NCI-H2107 treated with DMSO at 0.1 percent for 48 hours (cell line): ENCODE results near the gene FLT1.

ENCODE experiments used
- DNase-seq: peaks from one replicate; lab custom pipeline; 2025; ENCODE audit not compliant: unreplicated experiment; lab: John Stamatoyannopoulos, UW

Gene FLT1

GRCh38 chr13:28527629-28528028, 32.7 kb upstream of the FLT1 start:
- no peak for DNase-seq

- DNase-seq, result no peak
These were observed 31.9 kb upstream of the FLT1 start for GRCh38 chr13:28526876-28527275.

- DNase-seq, result no peak
These were observed 27.9 kb upstream of the FLT1 start for GRCh38 chr13:28522871-28523270.

- no peak for DNase-seq
These were observed 18.8 kb upstream of the FLT1 start for GRCh38 chr13:28513745-28514144.

GRCh38 chr13:28510542-28510941, 15.6 kb upstream of the FLT1 start:
- no peak for DNase-seq

- DNase-seq, result no peak
These were observed 15.1 kb upstream of the FLT1 start for GRCh38 chr13:28510066-28510465.

- no peak for DNase-seq
These were observed 10.7 kb upstream of the FLT1 start for GRCh38 chr13:28505543-28506135.

- no peak for DNase-seq
These were observed 8.4 kb upstream of the FLT1 start for GRCh38 chr13:28503182-28503967.

GRCh38 chr13:28501547-28501946, 6.6 kb upstream of the FLT1 start:
- no peak for DNase-seq

GRCh38 chr13:28499609-28500008, 4.7 kb upstream of the FLT1 start:
- DNase-seq, result no peak

- DNase-seq, result no peak
These were observed 3.7 kb upstream of the FLT1 start for GRCh38 chr13:28498481-28499115.

GRCh38 chr13:28497143-28497876, 2.4 kb upstream of the FLT1 start:
- no peak for DNase-seq

- no peak for DNase-seq
These were observed 1.2 kb upstream of the FLT1 start for GRCh38 chr13:28496188-28496564.

GRCh38 chr13:28495538-28496187, 735 bp upstream of the FLT1 start:
- DNase-seq, result no peak

GRCh38 chr13:28494504-28494777, 487 bp downstream of the FLT1 start:
- no peak for DNase-seq

GRCh38 chr13:28493740-28494503, 1.0 kb downstream of the FLT1 start:
- DNase-seq, result no peak

GRCh38 chr13:28492569-28493367, 2.2 kb downstream of the FLT1 start:
- no peak for DNase-seq

- no peak for DNase-seq
These were observed 4.9 kb downstream of the FLT1 start for GRCh38 chr13:28490061-28490460.

- no peak for DNase-seq
These were observed 5.4 kb downstream of the FLT1 start for GRCh38 chr13:28489524-28489931.
